ENCODE results near the gene RCOR1.
"Not testable (repeated sequence)": the region's sequence is repeated elsewhere in the genome, so short reads cannot be mapped to it uniquely, and the experiment has no call there.

Gene RCOR1

DNA sequence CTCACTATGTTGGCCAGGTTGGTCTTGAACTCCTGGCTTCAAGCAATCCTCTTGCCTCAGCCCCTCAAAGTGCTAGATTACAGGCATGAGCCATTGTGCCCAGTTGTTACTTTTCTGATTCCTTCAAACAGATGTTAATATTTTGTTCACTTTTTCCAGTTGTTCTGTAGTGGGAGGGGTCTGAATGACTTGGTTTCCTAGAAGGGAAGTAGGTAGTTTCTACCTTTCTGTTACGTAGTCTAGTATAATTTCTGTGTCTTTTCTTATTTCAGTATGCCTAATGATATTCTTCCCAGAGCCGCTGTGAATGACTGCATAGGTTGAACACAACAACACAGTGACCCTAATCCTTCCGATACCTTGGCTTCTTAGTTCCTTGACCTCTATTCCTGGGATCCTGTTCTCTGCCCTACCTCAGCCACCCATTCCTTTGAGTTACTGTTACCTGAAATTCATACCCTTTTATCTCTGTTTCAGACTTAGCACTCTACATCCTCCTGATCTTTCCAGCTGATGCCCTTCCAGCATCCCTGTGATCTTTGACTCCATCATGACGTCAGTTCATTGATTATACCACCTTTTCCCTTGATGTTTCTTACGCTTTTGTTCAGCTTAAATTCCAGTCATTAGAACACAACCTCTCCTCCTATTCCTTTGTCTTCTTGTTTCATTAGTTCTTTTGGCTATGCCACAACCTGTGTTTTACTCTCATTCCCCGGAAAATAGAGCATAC lies 33.3 kb downstream of the RCOR1 start:
- FAIRE-seq = no peak
- DNase-seq (ENCODE audit: low spot score) = no peak

DNA sequence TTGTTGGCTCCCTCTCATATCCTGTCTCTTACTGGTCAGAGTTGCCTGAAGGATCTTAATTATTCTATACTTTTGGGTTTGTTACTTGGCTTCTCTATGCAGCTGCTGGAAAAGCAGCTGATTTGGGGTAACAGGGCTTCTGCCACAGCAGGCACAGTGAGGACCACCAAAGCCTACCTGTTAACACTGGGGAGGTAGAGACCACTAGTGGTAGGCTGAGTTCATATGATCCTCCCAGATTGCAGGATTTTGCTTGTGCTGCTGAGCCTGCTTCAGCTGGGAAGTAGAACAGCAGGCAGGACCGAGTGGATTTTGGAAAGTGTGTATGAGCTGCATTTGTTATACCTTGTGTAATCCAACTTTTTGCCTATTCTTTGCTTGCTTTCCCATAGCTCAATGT lies 34.1 kb downstream of the RCOR1 start:
- DNase-seq (ENCODE audit: low spot score) (no peak), FAIRE-seq (no peak)

DNA sequence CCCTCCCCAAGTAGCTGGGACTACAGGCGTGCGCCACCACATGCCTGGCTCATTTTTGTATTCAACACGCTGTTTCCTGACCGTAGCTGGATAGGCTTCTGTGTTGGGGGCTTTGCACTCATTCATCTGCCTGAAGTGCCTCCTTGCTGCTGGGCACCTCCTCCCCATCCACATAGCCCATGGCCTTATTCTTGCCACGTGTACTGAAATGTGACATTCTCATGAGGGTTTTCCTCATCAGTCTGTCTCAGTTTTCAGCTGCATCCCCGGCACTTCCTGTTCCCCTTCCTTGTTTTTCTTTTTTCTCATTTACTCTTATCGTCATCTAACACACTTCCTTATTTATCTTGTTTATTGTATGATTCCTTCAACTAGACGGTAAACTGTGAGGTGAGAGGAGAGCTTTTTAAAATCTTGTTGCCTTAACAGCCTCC lies 36.6 kb downstream of the RCOR1 start:
- no peak for FAIRE-seq

DNA sequence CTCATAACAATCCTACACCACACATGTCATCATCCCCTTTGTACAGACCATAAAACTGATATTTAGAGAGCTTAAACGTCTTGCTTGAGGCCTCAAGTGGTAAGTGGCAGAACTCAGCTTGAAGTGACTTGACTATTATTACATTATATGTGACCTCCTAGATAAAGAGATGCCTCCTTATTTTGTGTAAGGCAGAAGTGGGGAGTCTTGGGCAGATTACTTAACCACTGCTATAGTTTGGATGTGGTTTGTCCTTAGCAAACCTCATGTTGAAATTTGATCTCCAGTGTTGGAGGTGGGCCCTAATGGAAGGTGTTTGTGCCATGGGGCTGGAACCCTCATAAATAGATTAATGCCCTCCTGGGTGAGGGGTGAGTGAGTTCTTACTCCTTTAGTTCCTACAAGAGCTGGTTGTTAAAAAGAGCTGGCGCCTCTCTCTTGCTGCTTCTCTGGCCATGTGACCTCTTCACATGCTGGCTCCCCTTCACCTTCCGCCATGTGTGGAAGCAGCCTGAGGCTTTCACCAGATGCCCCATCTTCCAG lies 37.4 kb downstream of the RCOR1 start:
- FAIRE-seq (no peak), DNase-seq (ENCODE audit: low spot score) (no peak)

More for the DNA sequence above, 36.6 kb downstream of the RCOR1 start:
- DNase-seq (ENCODE audit: low spot score) = no peak

DNA sequence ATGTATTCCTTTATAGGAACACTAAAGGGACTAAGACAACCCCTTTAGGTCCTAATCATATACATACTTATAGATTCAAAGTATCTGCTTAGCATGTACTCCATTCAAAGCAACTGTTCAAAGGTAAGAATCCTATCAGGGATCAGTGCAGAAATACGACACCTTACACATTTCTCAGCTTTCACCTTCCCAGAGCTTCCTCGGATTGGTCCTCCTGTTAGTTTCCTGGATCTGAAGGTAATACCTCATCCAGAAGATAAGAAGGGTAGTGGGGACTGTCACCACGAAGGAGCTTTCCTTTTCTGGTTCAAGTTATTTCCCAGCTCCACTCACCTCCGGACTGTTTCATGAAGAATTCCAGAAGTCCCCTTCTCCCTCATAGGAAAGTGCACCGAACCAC lies 38.0 kb downstream of the RCOR1 start:
- no peak for DNase-seq (ENCODE audit: low spot score)

DNA sequence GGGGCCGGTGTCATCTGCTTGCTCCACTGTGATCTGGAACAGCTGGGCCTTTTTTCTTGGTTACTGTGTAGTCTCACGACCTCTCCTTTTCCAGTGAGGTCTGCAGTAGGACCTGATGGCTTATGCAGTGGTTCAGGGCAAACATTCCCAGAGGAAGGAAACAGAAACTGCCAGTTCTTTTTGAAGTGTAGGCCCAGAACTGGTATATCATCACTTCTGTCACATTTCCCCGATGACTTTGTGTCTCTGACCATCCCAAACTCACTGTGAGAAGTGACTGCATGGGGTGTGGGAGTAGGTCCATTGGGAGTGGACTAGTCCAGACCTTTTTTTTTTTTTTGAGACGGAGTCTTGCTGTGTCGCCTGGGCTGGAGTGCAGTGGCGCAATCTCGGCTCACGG lies 38.4 kb downstream of the RCOR1 start:
- DNase-seq (ENCODE audit: low spot score) (no peak), FAIRE-seq (no peak)

More for the DNA sequence above, 38.0 kb downstream of the RCOR1 start:
- FAIRE-seq = no peak

DNA sequence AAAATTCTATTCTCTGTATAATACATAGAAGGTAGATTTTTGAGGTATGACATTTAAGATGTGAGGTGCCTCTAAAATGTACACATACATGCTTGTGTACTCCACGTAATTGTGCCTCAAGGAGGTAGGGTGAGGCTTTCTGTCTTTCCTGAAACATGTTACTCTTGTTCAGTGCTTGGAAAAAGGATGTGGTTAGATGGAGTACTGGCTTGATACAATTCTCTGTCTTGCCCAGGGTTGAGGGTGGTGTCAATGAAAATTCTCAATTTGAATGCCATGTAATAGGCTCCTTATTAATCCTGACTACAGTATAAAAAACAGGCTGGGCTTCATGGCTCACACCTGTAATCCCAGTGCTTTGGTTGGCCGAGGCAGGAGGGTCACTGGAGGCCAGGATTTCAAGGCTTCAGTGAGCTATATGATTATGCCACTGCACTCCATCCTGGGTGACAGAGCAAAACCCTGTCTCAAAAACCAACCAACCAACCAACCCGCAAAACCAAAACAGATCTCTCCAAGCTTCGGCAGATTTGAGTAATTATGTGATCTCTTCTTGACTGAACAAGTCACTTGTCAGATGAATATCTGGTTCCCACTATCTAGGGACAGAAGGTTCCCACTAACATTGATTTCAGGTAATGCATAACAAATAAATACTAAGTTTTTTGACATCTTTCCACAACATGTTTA lies 41.6 kb downstream of the RCOR1 start:
- FAIRE-seq (no peak), DNase-seq (ENCODE audit: low spot score) (no peak)

DNA sequence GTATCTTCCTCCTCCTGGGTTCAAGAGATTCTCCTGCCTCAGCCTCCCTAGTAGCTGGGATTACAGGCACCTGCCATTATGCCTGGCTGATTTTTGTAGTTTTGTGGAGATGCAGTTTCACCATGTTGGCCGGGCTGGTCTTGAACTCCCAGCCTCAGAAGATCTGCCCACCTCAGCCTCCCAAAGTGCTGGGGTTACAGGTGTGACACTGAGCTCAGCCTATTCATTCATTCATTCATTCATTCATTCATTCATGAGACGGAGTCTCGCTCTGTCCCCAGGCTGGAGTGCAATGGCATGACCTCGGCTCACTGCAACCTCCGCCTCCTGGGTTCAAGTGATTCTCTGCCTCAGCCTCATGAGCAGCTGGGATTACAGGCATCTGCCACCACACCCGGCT lies 47.2 kb downstream of the RCOR1 start:
- not testable (repeated sequence) for DNase-seq (ENCODE audit: low spot score); FAIRE-seq

DNA sequence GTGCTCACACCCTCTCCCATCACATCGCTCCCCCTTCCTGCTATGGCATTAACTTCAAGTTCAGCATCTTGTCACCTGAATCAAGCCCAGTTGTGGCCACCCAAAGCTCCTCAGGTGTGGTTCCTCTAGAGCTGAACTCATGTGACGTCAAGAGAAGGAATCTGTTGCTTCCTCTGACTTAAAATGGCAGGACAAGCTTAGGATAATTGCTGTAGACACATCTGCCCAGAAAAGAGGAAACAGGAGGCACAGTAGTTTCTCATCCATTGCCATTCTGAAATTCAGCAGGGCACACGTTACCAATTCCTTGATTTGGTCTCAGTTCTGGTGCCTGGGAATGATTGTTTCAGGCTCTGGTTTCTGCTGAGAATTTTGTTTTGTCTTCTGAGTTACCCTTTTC lies 52.1 kb downstream of the RCOR1 start:
- DNase-seq (ENCODE audit: low spot score) (no peak), FAIRE-seq (no peak)

DNA sequence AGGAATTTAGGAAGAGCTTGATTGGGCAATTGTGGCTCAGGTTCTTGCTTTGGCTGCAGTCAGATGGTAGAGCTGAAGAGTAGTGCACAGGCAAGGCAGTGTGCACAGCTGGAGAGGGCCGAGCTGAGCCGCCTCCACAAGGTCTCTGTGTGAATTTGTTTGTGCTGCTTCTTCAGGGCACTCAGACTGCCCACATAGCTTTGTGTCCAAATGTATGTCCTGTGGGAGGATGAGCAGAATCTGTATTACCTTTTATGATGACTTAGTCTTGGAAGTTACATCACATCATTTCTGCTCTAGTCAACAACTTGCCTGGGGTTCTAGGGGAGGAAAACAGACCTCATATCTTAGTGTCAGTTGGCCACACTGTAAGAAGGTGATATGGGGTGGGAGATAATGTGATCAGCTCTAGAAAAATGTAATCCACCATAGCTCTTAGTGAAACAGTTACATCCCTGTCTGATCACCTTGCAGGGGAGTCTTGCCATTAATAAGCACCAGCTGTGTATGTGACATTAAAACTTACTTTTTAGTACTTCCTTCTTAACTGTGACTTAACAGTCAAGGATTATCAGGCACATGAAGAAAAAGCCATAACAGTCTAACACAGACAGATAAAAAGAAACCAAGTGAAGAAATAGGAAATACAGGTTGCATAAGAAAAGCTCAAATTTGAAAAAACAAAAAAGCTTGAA lies 53.4 kb downstream of the RCOR1 start:
- FAIRE-seq = no peak

DNA sequence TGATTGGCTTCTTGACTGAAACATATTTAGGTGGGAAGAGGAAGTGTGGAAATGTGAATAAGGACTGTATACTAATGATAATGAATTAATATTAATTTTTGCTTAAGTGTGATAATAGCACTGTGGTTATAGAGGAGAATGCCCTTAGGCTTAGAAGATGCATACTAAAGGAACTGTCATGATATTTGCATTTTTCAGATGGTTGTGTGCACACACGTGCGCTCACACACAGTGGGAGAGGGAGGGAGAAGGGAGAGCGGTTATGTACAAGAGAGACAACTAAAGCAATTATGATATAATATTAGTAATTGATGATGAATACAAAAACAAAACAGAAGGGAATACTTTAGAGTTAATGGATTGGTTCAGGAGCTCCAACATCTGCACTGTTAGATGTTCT lies 54.2 kb downstream of the RCOR1 start:
- DNase-seq (ENCODE audit: low spot score) (no peak), FAIRE-seq (no peak)

More for the DNA sequence above, 53.4 kb downstream of the RCOR1 start:
- no peak for DNase-seq (ENCODE audit: low spot score)

DNA sequence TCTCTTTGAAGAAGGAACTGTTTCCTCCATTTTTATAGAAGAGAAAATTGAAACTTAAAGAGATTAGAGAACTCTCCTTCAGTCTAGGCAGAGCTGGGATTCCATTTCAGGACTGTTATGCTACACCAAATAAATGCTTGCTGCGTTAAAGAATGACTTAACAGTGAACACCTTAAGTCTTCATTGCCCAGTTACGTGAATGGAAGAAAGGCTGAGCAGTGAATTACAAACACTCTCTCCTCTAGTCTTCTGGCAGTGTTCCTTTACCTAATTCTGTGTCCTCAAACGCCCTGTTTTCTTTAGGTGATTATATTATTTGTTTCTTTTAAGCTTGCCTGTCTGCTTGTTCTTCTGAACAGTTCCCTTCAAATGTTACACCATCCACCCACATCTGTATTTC lies 59.7 kb downstream of the RCOR1 start:
- DNase-seq (ENCODE audit: low spot score) = no peak
- no peak for FAIRE-seq

DNA sequence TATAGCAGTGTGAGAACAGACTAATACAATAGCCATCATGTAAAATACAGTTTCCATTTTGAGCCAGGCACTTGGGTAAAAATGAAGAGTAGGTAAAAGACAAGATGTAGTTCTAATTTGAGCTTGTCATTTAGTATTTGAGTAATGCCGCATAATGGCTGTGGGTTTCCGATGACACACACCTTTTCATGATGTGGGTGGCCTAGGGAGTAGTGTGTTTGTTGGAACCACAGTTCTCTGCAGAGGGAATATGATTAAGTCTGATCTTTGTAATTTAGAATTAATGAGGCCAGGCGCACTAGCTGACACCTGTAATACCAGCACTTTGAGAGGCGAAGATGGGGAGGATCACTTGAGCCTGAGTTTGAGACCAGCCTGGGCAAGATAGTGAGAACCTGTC lies 61.8 kb downstream of the RCOR1 start:
- FAIRE-seq (no peak), DNase-seq (ENCODE audit: low spot score) (no peak)

DNA sequence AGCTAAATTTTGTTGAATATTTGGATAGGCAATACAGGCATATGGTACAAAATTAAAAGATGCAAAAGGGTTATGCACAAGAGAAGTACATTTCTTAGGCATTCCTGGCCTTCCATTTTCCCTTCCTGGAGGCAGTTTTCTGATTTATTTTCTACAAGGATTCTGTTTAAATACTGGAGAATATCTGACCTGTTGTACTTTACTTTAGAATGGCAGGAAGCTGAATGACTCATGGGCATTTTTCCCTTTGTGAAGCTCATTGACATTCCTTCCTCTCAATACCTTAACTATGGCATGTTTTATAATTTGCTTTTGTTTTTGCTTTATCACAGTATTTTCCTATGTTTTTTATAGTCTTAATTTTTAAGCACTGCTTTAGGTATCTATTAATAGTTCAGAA lies 62.7 kb downstream of the RCOR1 start:
- FAIRE-seq (no peak), DNase-seq (ENCODE audit: low spot score) (peak; percentile 29)

DNA sequence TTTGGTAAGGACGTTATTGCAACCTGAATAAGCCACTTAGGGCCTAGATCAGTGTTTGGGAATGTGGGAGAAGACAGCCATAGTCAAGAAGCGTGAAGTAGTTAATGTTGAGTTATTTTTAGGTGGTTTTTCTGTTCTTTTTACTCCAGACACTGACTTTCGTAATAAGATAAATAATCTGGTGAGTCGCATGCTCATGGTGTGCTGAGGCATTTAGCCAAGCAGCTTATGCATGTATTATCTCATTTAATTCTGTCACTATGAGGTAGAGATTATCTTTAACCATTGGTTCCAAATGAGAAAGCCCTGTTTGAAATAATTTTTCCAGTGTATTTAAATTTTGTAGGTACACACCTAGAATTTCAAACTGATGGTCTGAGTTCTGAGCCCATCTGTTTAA lies 67.3 kb downstream of the RCOR1 start:
- FAIRE-seq (no peak), DNase-seq (ENCODE audit: low spot score) (no peak)

DNA sequence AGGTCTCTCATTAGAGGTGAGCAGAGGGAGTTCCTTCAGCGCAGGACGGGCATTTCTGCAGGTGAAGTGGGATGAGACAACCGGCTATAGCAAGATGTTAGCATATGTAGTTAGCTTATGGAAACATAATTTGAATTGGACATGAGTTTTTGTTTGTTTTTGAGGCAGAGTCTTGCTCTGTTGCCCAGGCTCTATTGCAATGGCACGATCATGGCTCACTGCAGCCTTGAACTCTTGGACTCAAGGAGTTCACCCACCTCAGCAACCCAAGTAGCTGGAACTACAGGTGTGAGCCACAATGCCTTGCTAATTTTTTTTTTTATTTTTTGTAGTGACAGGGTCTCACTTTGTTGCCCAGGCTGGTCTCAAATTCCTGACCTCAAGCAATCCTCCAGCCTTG lies 69.2 kb downstream of the RCOR1 start:
- FAIRE-seq (no peak), DNase-seq (ENCODE audit: low spot score) (no peak)

DNA sequence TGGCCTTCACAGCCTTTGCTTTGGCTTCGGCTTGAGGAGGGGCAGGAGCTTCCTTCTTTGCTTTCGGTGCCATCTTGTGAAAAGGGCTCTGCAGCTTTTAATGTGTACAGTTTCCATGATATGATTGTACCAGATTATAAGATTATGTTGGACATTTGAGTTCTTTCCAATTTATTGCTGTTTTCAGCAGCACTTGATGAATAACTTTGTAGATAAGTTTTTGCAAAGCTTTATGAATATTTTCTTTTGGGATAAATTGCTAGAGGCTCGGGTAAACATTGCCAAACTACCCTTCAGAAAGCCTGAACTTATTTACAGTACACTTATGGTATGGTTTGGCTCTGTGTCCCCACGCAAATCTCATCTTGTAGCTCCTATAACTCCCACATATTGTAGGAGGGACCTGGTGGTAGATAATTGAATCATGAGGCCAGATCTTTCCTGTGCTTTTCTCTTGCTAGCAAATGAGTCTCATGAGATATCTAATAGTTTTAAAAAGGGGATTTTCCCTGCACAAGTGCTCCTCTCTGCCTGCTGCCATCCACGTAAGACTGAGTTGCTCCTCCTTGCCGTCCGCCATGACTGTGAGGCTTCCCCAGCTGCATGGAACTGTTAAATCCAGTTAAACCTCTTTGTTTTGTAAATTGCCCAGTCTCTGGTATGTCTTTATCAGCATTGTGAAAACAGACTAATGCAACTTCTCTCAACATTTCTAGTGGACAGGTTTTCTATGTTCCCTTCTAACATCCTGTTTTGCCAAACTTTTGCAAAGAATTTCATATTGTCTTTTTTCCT lies 70.4 kb downstream of the RCOR1 start:
- DNase-seq (ENCODE audit: low spot score) = no peak
- no peak for FAIRE-seq

DNA sequence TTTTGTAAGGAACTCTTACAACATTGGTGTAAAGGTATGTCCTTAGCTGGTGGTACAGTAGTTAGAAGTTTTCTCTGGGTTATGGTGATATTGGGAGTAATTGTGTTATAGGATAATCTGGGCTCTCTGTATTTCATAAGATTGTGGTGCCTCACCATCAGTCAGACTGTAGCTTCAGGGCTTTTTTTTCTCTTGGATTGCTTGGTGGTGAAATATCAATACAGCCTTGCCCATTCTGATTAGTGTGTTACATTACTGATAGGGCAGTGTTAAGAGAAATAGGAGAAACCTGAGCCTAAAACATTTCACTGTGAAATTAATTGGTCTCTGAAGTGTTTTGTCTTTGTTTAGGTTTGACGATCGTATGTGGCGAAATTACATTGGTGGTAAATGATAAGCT lies 71.0 kb downstream of the RCOR1 start:
- DNase-seq (ENCODE audit: low spot score) (no peak), FAIRE-seq (no peak)

DNA sequence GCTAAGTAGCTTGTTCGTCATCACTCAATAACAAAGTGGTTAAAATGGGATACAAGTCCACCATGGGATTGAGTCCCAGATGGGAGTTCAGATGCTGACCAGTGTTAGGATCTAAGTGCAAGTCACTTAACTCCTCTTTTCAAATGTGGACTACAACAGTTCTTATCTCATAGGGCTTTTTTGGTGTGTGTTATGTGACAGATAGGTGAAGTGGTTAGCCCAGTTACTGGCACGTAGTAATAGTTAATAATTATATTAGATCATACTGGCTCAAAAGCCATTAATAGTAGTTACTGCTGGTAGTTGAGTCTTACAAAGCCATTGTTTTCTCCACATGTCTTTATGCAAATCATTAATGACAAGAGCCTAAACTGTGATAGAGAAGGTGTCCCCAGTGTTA lies 73.2 kb downstream of the RCOR1 start:
- FAIRE-seq (no peak), DNase-seq (ENCODE audit: low spot score) (no peak)

DNA sequence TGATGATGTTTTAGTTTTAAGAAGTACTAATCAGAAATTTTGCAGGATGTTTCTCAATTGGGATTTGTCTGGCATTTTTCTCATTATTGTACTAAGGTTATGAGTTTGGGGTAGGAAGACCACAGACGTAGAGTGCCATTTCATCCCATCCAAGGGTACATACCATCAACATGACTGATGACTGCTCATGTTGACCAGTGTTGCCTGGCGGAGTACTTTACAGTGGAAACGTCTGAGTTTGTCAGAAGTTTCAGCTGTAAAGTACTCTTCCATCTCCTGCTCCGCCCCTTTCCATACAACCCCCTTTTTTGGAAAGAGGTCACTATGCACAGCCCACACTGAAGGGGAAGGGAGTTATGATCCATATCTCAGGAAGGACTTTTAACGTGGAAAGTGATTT lies 74.2 kb downstream of the RCOR1 start:
- FAIRE-seq (no peak), DNase-seq (ENCODE audit: low spot score) (no peak)

DNA sequence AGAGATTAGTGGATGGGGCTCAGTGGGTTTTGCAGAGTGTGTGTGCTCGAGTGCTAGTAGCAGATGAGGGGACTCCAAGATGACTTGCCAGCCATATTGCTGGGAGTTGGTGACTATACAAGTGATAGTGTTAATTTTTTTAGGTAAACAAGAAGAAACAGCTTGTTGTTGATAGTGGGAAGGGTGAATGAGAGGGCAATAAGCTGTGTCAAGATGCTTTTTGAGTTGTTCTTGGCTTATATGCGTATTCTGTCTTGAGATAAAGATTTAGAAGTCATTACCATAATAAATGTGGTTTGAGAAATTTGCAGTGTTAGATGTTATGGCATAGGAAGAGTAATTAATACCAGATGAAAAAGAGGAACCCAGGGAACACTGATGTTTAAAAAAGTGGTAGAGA lies 75.3 kb downstream of the RCOR1 start:
- FAIRE-seq = no peak

More for the DNA sequence above, 75.3 kb downstream of the RCOR1 start:
- no peak for DNase-seq (ENCODE audit: low spot score)
